ENCODE measurements around the gene RUSF1.
"Not testable (repeated sequence)": the region's sequence is repeated elsewhere in the genome, so short reads cannot be mapped to it uniquely, and the experiment has no call there.

RUSF1 gene

DNA sequence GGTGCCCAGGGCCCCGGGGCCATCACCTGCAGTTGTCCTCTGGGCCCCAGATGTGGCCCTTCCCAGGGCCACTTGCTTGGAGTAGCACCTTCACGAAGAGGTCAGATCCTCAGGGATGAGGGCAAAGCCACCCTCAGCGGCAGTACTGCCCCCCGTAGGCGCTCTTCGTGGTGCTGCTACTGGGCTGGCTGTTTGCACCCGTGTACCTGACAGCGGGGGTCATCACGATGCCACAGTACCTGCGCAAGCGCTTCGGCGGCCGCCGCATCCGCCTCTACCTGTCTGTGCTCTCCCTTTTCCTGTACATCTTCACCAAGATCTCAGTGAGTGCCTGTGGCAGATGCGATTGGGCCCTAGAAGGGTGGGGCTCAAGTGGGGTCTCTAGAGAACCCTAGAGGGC lies 22.6 kb downstream of the RUSF1 start:
- no peak for DNase-seq

DNA sequence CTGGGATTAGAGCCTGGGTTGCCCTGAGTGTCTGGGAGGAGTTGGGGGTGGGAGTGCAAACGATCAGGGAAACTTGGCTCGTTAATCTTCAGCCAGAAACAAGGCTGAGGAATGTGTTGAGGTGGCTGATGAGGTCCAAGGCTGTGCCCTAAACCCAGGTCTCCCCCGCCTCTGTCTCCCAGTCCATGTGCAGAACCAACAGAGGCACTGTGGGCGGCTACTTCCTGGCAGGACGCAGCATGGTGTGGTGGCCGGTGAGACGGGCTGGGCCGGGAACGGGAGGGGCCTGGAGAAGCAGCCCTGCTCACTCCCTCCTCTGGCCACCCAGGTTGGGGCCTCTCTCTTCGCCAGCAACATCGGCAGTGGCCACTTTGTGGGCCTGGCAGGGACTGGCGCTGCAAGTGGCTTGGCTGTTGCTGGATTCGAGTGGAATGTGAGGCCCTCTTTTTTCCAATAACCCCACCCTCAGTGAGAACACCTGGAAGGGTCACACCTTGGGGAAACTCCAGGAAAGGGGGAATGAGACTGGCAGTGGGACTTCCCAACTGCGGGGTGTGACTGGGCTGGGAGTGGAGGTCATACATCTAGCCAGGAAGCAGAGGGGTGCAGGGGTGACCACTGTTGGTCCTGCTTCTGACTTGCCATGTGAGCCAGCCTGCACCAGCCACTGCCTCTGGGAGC lies 23.6 kb downstream of the RUSF1 start:
- no peak for DNase-seq

DNA sequence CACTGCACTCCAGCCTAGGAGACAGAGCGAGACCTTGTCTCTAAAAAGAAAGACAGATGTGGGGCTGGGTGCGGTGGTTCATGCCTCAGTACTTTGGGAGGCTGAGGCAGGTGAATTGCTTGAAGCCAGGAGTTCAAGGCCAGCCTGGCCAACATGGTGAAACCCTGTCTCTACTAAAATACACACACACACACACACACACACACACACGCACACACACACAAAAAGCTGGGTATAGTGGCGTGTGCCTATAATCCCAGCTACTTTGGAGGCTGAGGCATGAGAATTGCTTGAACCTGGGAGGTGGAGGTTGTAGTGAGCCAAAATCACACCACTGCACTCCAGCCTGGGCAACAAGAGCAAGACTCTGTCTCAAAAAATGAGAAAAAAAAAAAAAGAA lies 24.1 kb downstream of the RUSF1 start:
- not testable (repeated sequence) for DNase-seq

GRCh38 chr16:31483081-31483480 lies 25.1 kb downstream of the RUSF1 start, which contains the start of gene SLC5A2:
Gene SLC5A2 (plus strand): TSS chr16:31483123. CDS start chr16:31483137, 14 bp downstream.
- DNase-seq, result no peak

DNA sequence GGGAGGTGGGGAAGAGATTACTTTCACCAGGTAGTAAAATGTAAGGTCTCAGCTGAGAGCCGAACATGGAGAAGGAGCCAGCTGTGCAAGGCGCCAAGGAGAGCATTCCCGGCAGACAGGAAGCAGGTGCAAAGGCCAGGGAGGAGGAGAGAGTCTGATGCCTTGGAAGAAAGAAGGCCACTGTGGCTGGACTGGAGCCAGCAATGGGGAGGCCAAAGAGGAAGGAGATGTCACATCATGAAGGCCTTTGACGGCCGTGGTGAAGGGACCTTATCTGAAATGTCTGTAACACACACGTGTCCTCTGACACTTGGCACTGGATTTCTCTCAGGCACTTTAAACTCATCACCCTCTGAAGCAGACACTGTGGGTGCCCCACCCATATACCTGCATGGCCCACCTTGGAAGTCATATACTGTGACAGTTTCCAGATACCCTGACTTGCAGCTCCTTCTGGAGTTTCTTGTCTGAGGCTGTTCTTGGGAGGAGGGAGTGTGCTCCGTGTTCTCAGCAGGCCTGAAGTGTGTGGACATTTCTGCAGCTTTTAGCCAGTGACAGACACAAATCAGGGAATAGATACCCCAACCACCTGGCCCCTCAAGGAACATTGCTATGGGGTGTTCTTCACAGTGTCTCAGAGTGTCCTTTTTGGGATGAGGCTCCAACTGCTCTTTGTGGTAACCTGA lies 27.2 kb downstream of the RUSF1 start:
- no peak for DNase-seq

- no peak for DNase-seq
Observed at GRCh38 chr16:31479751-31480150, 28.4 kb downstream of the RUSF1 start.

DNA sequence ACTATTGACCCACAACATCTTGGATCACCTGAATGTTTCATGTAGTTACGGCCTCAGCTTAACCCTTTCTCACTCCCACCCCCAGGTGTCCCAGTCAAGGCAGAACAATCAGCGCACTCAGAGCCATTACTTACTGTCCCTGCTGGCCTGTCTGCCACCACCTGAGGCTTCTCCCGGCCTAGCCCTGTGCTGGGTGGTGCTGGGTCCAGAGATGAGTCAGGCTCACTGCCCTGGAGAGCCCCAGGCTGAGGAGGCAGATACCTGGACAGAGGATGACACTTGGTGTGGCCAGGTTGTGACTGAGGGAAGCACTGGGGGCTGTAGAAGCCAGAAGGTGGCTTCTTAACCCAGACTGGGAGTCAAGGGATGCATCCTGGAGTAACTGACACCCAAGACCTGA lies 29.2 kb downstream of the RUSF1 start:
- DNase-seq, result no peak

- DNase-seq, result no peak
Observed at GRCh38 chr16:31477220-31478216, 30.7 kb downstream of the RUSF1 start.

GRCh38 chr16:31476303-31477219 lies 31.6 kb downstream of the RUSF1 start:
- DNase-seq, result no peak

DNA sequence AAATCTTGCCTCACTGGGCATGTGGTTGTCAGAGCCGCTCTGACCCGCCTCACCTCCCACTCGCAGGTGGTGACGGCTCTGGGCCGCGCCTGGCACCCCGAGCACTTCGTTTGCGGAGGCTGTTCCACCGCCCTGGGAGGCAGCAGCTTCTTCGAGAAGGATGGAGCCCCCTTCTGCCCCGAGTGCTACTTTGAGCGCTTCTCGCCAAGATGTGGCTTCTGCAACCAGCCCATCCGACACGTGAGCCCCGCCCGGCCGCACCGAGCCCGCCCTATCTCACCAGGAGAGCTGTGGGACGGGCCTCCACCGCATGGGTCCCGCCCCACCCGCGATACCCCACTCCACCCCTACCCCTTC lies 32.3 kb downstream of the RUSF1 start:
- no peak for DNase-seq

DNA sequence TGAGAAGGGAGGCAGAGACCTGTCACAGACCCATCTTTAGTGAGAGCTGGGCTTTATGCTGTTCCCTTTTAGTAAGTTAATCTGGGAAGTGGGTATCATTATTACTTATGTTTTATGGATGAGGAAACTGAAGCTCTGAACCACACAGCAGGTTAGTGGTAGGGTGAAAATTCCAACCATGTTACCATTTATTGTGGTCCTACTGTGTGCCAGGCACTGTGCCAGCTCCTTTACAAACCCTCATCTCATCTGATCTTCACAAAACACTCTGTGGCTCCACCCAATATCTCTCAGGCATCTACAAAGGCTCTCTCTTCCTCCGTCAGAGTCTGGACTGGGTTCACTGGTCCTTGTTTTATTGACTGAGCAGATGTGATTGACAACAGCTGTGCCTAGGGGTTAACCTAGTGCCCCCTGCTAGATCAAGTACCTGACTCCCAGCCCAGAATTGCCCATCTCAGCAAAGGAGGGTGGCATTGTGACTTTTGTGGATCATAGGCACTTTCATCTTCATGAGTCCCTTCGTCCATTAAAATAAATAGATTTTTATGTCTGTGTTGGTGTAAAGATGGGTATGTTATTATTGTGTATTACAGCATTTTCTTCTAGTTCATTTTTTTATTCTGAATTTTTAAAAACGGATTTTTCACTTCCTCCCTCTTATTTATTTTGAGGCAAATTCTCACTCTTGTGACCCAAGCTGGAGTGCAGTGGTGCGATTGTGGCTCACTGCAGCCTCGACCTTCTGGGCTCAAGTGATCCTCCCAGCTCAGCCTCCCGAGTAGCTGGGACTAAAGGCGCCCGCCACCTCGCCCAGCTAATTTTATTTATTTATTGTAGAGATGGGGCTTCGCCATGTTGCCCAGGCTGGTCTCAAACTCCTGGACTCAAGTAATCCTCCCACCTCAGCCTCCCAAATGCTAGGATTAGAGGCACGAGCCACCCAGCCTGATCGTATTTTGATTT lies 33.1 kb downstream of the RUSF1 start:
- no peak for DNase-seq

GRCh38 chr16:31474173-31474714 lies 33.9 kb downstream of the RUSF1 start:
- no peak for DNase-seq

DNA sequence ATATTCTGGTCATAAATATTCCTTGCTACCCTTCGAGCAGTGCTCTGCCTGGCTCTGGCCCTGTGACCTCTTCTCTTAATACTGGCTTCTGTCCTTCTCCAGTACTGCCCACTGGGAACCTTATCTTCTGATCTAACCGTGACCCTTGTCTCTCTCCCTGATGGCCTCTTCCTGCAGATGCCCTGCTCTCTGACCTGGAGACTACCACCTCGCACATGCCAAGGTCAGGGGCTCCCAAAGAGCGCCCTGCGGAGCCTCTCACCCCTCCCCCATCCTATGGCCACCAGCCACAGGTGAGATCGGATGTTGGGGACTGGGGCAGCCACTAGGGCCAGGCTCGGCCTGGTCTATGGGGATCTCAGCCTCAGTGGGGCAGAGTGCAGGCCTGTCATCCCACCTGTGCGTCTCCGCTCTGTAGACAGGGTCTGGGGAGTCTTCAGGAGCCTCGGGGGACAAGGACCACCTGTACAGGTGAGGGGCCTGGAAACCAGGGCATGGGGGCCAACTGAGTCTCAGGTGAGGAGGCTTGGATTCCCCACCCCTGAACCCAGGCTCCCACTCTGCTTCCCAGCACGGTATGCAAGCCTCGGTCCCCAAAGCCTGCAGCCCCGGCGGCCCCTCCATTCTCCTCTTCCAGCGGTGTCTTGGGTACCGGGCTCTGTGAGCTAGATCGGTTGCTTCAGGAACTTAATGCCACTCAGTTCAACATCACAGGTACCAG lies 34.8 kb downstream of the RUSF1 start:
- DNase-seq, result no peak

DNA sequence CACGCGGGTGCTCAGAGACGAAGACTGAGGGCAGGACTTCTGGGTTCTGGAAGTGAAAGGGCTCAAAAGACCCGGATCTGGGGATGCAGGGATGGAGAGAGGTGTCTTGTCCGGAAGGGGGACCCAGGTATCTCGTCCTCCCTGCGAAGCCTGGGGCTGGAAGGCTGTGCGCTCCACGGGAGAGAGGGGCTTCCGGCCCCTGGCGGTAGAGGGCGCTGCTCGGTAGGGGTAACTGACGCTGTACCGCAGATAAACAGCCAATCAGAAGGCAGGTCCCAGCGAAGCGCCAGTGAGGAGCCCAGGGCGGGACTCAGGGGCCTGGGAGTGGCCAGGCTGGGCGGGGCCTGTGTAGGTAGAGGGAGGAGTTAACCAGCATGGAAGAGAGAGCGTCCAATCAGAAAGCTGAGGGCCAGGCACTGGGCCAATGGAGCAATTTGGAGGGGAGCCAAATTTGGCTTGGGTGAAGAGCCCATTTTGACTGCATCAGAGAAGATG lies 35.4 kb downstream of the RUSF1 start:
- DNase-seq, result peak; percentile 72

- no peak for DNase-seq
Observed at GRCh38 chr16:31471875-31472708, 36.1 kb downstream of the RUSF1 start, which contains the start of gene TGFB1I1. Gene TGFB1I1 (plus strand): TSS chr16:31472152. CDS start chr16:31472189, 37 bp downstream.

DNA sequence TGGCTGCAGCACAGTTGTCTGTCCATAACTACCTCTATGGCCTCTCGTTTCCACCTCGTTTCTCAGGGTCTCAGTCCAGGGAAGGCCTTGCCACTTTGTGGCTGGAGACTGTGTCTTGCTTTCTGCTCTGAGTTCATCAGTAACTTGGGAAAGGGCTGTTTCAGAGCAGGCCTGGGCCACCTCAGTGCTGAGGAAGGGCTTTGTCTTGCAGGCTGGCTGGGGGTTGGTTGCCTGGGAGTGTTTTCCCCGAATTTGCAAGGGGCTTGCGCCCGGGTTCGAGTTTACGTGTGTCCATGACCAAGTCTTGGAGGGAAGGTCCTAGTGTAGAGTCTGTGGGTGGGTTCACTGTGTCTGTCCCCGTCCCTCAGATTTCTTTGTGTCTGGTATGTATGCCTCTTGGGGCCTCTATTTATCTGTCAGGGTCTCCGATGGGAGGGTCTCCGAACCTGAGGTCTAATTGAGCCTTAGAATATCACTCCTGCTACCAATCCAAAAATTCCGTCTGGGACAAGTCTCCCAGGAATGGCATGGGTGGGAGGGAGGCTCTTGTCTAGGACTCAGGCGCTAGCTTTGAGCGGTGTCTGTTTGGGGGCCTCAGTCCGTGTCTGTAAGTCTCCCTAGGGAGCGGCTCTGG lies 36.8 kb downstream of the RUSF1 start:
- DNase-seq, result no peak

- no peak for DNase-seq
Observed at GRCh38 chr16:31470615-31471014, 37.6 kb downstream of the RUSF1 start.

- DNase-seq, result no peak
Observed at GRCh38 chr16:31467858-31468257, 40.3 kb downstream of the RUSF1 start.

Measured in NCI-H446 treated with DMSO at 0.1 percent for 48 hours (cell line).